Left lung (tissue), 10 donors: ENCODE results near the gene PPY. TPM values are rescaled to one million over a fixed set of nuclear protein-coding genes. Genes with fewer than 3 reads are reported as not detected.
"Not testable (repeated sequence)": the region's sequence is repeated elsewhere in the genome, so short reads cannot be mapped to it uniquely, and the experiment has no call there.

Source experiments
- ATAC-seq: fragments of 200-7000 bp; cut with Tn5 transposase; one replicate; pipeline ENCODE4 v1.9.1; 2020; ENCODE audit warnings: moderate library complexity
- DNase-seq, 4 donors: peaks; one replicate each; pipeline ENCODE4 v3.0.0-alpha.2; 2013 to 2020
- H3K27ac ChIP-seq, 2 donors: fragments of 200-600 bp; sonication (generic) in 1 of 2; one replicate each; pipeline versions ENCODE4 v1.5.0 to v1.8.0; 2020 to 2021
- H3K27me3 ChIP-seq, 2 donors: fragments of 200-600 bp; sonication (generic) in 1 of 2; one replicate each; pipeline versions ENCODE4 v1.5.0 to v1.8.0; 2020 to 2021
- H3K36me3 ChIP-seq, 2 donors: fragments of 200-600 bp; sonication (generic) in 1 of 2; one replicate each; pipeline versions ENCODE4 v1.5.0 to v1.8.0; 2020 to 2021
- H3K4me1 ChIP-seq, 2 donors: fragments of 200-600 bp; one replicate each; pipeline ENCODE4 v1.8.0; 2021
- H3K4me3 ChIP-seq, 2 donors: fragments of 200-600 bp; sonication (generic) in 1 of 2; one replicate each; pipeline versions ENCODE4 v1.5.0 to v1.8.0; 2020 to 2021; ENCODE audit warnings: mild to moderate bottlenecking in 1 of 2
- H3K9me3 ChIP-seq, 2 donors: fragments of 200-600 bp; sonication (generic) in 1 of 2; one replicate each; pipeline versions ENCODE4 v1.5.0 to v1.8.0; 2020 to 2021
- intact Hi-C, 2 donors: fragments of 100-400 bp; cut with DNase I; formaldehyde crosslinking; loops; one replicate each; pipeline versions ENCODE4 v1.11.2 to v1.14.2; 2022
- polyA plus RNA-seq, 6 donors: library from polyadenylated mRNA; unstranded; fragments of 120-200 nt; gene quantifications; one replicate each; pipeline ENCODE4 v1.2.1, GENCODE V29; 2013; ENCODE audit not compliant: insufficient read length in 6 of 6
- total RNA-seq, 2 donors: library from RNA; stranded (reverse); fragmentation: NEBNext Ultra II Directional; extraction: Animal tissue kit (Norgen Biotek cat#: 25700); gene quantifications; one replicate each; pipeline ENCODE4 v1.2.1, GENCODE V29; 2021
- TF ChIP-seq, protein P1 (sequence below), 2 donors: fragments of 200-600 bp; sonication (generic) in 1 of 2; IDR thresholded peaks; one replicate each; pipeline versions ENCODE4 v1.5.0 to v1.8.0; 2021; ENCODE audit warnings: antibody characterized with exemption in 2 of 2
- donor health status: DM: no; HTN: yes; CAD: no.
- donor health status: DM: no; HTN: no; CAD: no.

Gene PPY
- total and polyA plus RNA-seq, 8 donors = 0.36 to 4.9 (median 1.5) TPM; not detected in 2

DNA sequence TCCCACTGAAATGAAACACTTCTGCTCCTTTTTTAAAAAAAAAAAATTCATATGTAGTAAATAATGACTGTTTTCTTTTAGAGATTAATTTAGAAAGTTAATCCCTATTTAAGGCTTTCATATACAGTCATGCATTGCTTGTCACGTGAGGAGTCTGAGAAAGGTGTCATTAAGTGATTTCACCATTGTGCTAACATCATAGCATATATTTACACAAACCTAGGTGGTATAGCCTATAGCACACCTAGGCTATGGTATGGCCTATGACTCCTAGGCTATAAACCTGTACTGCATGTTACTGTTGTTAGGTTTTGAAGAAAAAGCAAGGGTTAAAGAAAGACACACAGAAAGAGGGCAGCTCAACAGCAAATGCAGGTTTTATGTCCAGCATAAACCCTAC lies 13.7 kb downstream of the PPY start:
- peaks cover 6 to 11% of the 10 kb centered on the region in 2 donors for H3K4me1 ChIP-seq
- no peak for ATAC-seq
- TF ChIP-seq, protein P1, sequence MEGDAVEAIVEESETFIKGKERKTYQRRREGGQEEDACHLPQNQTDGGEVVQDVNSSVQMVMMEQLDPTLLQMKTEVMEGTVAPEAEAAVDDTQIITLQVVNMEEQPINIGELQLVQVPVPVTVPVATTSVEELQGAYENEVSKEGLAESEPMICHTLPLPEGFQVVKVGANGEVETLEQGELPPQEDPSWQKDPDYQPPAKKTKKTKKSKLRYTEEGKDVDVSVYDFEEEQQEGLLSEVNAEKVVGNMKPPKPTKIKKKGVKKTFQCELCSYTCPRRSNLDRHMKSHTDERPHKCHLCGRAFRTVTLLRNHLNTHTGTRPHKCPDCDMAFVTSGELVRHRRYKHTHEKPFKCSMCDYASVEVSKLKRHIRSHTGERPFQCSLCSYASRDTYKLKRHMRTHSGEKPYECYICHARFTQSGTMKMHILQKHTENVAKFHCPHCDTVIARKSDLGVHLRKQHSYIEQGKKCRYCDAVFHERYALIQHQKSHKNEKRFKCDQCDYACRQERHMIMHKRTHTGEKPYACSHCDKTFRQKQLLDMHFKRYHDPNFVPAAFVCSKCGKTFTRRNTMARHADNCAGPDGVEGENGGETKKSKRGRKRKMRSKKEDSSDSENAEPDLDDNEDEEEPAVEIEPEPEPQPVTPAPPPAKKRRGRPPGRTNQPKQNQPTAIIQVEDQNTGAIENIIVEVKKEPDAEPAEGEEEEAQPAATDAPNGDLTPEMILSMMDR (IDR thresholded peaks at IDR 0.05) = no peak

DNA sequence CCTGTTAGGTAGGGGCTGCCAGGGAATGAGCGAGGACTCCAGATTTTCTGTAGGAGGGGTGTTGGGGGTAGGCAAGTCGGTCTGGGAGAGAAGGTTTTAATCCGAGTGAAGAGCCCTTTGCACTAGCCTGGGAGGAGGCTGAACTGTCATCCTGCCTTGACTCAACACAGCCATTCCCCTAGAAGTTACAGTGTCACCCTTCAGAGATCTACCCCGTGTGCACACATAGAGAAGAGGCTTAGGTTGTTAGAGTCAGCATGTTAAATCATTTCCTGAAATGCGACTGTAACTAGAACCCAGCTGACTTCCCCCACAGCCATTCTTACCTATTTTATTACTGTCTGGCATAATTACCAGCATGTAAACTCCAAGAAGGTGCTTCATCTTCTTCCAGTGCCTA lies 14.3 kb downstream of the PPY start:
- H3K36me3 ChIP-seq, H3K27ac ChIP-seq, H3K4me3 ChIP-seq, H3K9me3 ChIP-seq, DNase-seq, ATAC-seq, intact Hi-C loops: not testable (repeated sequence)
- H3K27me3 ChIP-seq = peaks cover 10 to 69% of the 10 kb centered on the region in 2 donors
- H3K4me1 ChIP-seq = peaks cover 6 to 11% of the 10 kb centered on the region in 2 donors

More for the DNA sequence above, 13.7 kb downstream of the PPY start:
- H3K27me3 ChIP-seq = peaks cover 10 to 67% of the 10 kb centered on the region in 2 donors
- H3K27ac ChIP-seq = no peak overlapping the region
- DNase-seq = no peak
- no peaks in the 10 kb centered on the region for H3K36me3 ChIP-seq
- H3K4me3 ChIP-seq = no peak overlapping the region
- intact Hi-C loops = no loop called here
- H3K9me3 ChIP-seq = no peaks in the 10 kb centered on the region

DNA sequence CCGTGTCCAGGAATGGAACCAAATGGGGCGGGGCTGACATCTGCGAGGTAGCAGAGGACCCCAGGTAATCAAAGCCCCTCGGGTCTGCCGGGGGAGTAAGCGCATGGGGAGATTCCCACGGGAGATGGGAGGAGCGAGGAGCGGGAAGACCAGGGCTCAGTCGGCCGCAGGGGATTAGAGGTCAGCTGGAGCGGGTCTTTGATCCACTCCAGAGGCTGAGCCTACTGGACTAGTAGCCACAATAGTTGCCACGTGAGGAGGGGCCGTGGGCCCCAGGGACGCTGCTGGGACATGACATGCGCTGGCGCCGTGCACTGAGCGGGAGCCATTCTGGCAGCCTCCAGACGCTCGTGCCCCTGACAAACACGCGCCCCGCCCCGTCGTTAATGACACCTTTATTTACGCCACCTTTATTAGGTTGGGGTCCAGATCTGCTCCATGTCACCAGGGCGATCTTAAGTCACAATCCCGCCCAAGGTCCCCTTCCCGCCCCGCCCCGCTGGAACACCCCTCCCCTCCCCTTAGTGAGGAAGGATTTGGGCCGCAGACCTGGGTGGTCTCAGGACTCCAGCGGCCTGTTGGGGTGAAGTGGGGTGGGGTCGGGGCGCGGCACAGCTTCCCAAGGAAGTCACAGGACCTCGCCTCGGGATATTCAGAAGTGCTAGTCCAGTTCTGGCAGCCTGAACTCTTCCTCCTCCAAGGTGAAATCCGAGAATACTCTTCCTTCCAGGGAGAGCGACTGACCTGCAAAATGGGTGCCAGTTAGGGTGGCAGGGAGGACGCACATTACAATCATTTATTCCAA lies 15.0 kb downstream of the PPY start:
- ATAC-seq = peak; percentile 70
- H3K36me3 ChIP-seq = no peaks in the 10 kb centered on the region
- TF ChIP-seq, protein P1 (IDR thresholded peaks at IDR 0.05) = no peak
- no peak for DNase-seq
- peaks cover 6 to 11% of the 10 kb centered on the region in 2 donors for H3K4me1 ChIP-seq
- H3K27me3 ChIP-seq = peaks cover 10 to 70% of the 10 kb centered on the region in 2 donors
- intact Hi-C loops = no loop called here
- no peak overlapping the region for H3K4me3 ChIP-seq
- H3K9me3 ChIP-seq = no peaks in the 10 kb centered on the region
- H3K27ac ChIP-seq = no peak overlapping the region

DNA sequence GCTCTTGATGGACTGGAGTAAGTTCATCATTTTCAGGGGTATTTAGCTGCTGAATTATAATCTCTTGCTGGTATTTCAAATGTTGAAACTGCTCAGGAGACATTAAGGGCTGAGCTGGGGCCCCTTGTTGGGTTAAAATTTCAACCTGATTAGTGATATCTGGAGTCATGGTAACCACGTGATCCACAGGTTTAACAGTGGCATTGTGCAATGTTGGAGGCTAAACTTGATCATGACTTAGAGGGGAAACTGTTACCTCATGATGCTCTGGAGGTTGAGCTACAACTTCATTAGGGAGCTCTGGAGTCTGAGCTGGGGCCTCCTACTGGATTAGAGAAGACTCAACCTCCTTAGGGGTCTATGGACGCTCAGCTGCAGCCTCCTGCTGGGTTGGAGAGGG lies 17.7 kb downstream of the PPY start:
- intact Hi-C loops = no loop called here
- Histone ChIP-seq H3K27ac (no peak overlapping the region), H3K27me3 (peaks cover 10 to 78% of the 10 kb centered on the region in 2 donors), H3K4me3 (no peak overlapping the region), H3K36me3 (no peaks in the 10 kb centered on the region), H3K9me3 (no peaks in the 10 kb centered on the region), H3K4me1 (peaks cover 6 to 11% of the 10 kb centered on the region in 2 donors)
- ATAC-seq = no peak
- DNase-seq = no peak
- TF ChIP-seq, protein P1 (IDR thresholded peaks at IDR 0.05) = no peak

DNA sequence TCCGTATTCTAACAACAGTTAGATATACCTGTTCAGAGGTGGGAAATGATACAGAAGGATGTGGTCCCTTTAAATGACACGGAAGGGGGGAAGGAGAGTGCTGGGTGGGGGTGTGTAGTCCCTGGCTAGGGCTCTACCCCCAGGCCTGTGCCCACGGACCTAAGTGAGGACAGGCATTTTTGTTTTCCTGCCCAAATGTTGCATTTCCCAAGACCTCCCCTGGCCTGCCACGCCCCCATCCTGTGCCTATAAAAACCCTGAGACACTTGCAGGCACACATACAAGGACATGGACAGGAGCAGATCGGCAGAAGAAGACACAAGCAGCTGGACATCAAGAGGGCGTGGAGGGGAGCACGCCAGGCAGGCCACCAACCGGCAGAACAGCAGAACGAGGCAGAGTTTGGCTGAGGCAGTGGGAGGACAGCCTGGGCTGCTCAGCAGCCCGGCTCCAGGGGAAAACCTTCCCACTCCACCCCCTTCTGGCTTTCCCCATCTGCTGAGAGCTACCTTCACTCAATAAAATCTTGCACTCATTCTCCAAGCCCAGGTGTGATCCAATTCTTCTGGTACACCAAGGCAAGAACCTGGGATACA lies 21.7 kb downstream of the PPY start:
- H3K27ac ChIP-seq = no peak overlapping the region
- intact Hi-C loops = no loop called here
- peaks cover 0 to 72% of the 10 kb centered on the region in 2 donors for H3K27me3 ChIP-seq
- ATAC-seq (no peak), DNase-seq (no peak)
- TF ChIP-seq, protein P1 (IDR thresholded peaks at IDR 0.05) = no peak
- H3K4me1 ChIP-seq = peaks cover 5 to 6% of the 10 kb centered on the region in 2 donors
- H3K4me3 ChIP-seq = no peak overlapping the region
- no peaks in the 10 kb centered on the region for H3K36me3 ChIP-seq
- no peaks in the 10 kb centered on the region for H3K9me3 ChIP-seq
